Keratinocyte (primary cell): Measurements from ENCODE around the gene CCDC127.

Experiments used
- CTCF ChIP-seq, 3 experiments: IDR thresholded peaks in 1 of 3; conservative IDR thresholded peaks in 1 of 3; optimal IDR thresholded peaks in 1 of 3; 2 replicates in 2 of 3; 3 replicates in 1 of 3; pipeline versions ENCODE3 to v1.5.1; 2011; ENCODE audit warnings: low read length in 3 of 3, mild to moderate bottlenecking in 3 of 3, moderate library complexity in 2 of 3, control low read depth in 1 of 3, inconsistent platforms in 1 of 3; ENCODE audit not compliant: insufficient read depth in 2 of 3; ENCODE audit errors: extremely low read depth in 1 of 3
- EZH2 ChIP-seq: IDR thresholded peaks from one replicate; pipeline ENCODE4 v1.6.1; 2012; ENCODE audit warnings: inconsistent platforms, mild to moderate bottlenecking, low read length, moderate library complexity

GRCh38 chr5:179401-179800 is 38.6 kb downstream of the CCDC127 start:
- TF ChIP-seq EZH2 (no peak), CTCF (optimal IDR thresholded peaks at IDR 0.05 in 1 of 3, IDR thresholded peaks at IDR 0.05 in 1 of 3, conservative IDR thresholded peaks at IDR 0.05 in 1 of 3; ENCODE audit: extremely low read depth in 1 of 3, insufficient read depth in 2 of 3, low read length in 3 of 3) (no peak)
